ENCODE data around the gene HIPK2. TPM values are rescaled to one million over a fixed set of nuclear protein-coding genes. Genes with fewer than 3 reads are reported as not detected.

The HIPK2 gene
- total RNA-seq, 1 donor, result 28.8 TPM

GRCh38 chr7:139521439-139521838 lies 256.4 kb downstream of the HIPK2 start:
- TF ChIP-seq CTCF (IDR thresholded peaks at IDR 0.05; ENCODE audit: insufficient read depth, low read length), result no peak
- H3K4me3 ChIP-seq (ENCODE audit: low read depth, low read length), result no peak overlapping the region
- DNase-seq (ENCODE audit: low read depth), result no peak

- no peak for TF ChIP-seq CTCF (IDR thresholded peaks at IDR 0.05; ENCODE audit: insufficient read depth, low read length)
- DNase-seq (ENCODE audit: low read depth), result no peak
- H3K4me3 ChIP-seq (ENCODE audit: low read depth, low read length), result no peak overlapping the region
Observed at GRCh38 chr7:139515266-139515665, 262.5 kb downstream of the HIPK2 start.

Other genes starting within 250 kb of the HIPK2 start
- gene TBXAS1, start 51.3 kb upstream of the HIPK2 start, total RNA-seq (ENCODE audit: low replicate concordance), result 2.4 and 2.6 TPM in 2 replicates